GM21447 (cell line): ENCODE results near the gene PDIA6.
"Not testable (repeated sequence)": the region's sequence is repeated elsewhere in the genome, so short reads cannot be mapped to it uniquely, and the experiment has no call there.

ENCODE experiments used
- ATAC-seq: cut with Tn5 transposase; IDR thresholded peaks from one replicate; pipeline ENCODE4 v1.9.1; 2021; ENCODE audit not compliant: unreplicated experiment

The PDIA6 gene

GRCh38 chr2:10811517-10811916, 1.1 kb downstream of the PDIA6 start:
- ATAC-seq, result no peak

GRCh38 chr2:10810202-10811161, 2.1 kb downstream of the PDIA6 start:
- ATAC-seq, result peak; percentile 35

GRCh38 chr2:10806543-10806942, 6.0 kb downstream of the PDIA6 start:
- no peak for ATAC-seq

GRCh38 chr2:10805990-10806389, 6.6 kb downstream of the PDIA6 start:
- not testable (repeated sequence) for ATAC-seq

GRCh38 chr2:10802657-10803056, 9.9 kb downstream of the PDIA6 start:
- ATAC-seq, result no peak

GRCh38 chr2:10800163-10800562, 12.4 kb downstream of the PDIA6 start:
- no peak for ATAC-seq

GRCh38 chr2:10798783-10799182, 13.8 kb downstream of the PDIA6 start:
- ATAC-seq, result no peak

- ATAC-seq, result no peak
These were observed 15.9 kb downstream of the PDIA6 start for GRCh38 chr2:10796703-10797102.

GRCh38 chr2:10795508-10796046, 17.0 kb downstream of the PDIA6 start:
- no peak for ATAC-seq

- ATAC-seq, result no peak
These were observed 17.7 kb downstream of the PDIA6 start for GRCh38 chr2:10794876-10795275.

- ATAC-seq, result no peak
These were observed 18.8 kb downstream of the PDIA6 start for GRCh38 chr2:10793816-10794215.

- no peak for ATAC-seq
These were observed 19.8 kb downstream of the PDIA6 start for GRCh38 chr2:10792660-10793400.

- no peak for ATAC-seq
These were observed 20.5 kb downstream of the PDIA6 start for GRCh38 chr2:10792001-10792634.

- ATAC-seq, result peak; percentile 88
These were observed 22.2 kb downstream of the PDIA6 start for GRCh38 chr2:10790228-10790973.

GRCh38 chr2:10788855-10789254, 23.7 kb downstream of the PDIA6 start:
- no peak for ATAC-seq

GRCh38 chr2:10787176-10787968, 25.2 kb downstream of the PDIA6 start:
- no peak for ATAC-seq

- no peak for ATAC-seq
These were observed 26.2 kb downstream of the PDIA6 start for GRCh38 chr2:10786240-10786982.

- no peak for ATAC-seq
These were observed 27.3 kb downstream of the PDIA6 start for GRCh38 chr2:10785260-10785659.

- no peak for ATAC-seq
These were observed 27.9 kb downstream of the PDIA6 start for GRCh38 chr2:10784719-10785118.
